Activated naive CD8-positive, alpha-beta T cell (primary cell): Measurements from ENCODE around the gene TRAF1.

Experiments used
- H3K27ac Mint-ChIP-seq: one replicate; pipeline ENCODE4 v1.8.0; 2021; ENCODE audit warnings: mixed read lengths
- H3K27me3 Mint-ChIP-seq: one replicate; pipeline ENCODE4 v1.8.0; 2021; ENCODE audit warnings: mixed read lengths
- H3K36me3 Mint-ChIP-seq: one replicate; pipeline ENCODE4 v1.8.0; 2021; ENCODE audit warnings: mixed read lengths
- H3K4me1 Mint-ChIP-seq: one replicate; pipeline ENCODE4 v1.8.0; 2021; ENCODE audit warnings: low read depth, mixed read lengths
- H3K4me3 Mint-ChIP-seq: one replicate; pipeline ENCODE4 v1.8.0; 2021; ENCODE audit warnings: mild to moderate bottlenecking, mixed read lengths
- H3K9me3 Mint-ChIP-seq: one replicate; pipeline ENCODE4 v1.8.0; 2021; ENCODE audit warnings: low read depth, mixed read lengths

Gene TRAF1

DNA sequence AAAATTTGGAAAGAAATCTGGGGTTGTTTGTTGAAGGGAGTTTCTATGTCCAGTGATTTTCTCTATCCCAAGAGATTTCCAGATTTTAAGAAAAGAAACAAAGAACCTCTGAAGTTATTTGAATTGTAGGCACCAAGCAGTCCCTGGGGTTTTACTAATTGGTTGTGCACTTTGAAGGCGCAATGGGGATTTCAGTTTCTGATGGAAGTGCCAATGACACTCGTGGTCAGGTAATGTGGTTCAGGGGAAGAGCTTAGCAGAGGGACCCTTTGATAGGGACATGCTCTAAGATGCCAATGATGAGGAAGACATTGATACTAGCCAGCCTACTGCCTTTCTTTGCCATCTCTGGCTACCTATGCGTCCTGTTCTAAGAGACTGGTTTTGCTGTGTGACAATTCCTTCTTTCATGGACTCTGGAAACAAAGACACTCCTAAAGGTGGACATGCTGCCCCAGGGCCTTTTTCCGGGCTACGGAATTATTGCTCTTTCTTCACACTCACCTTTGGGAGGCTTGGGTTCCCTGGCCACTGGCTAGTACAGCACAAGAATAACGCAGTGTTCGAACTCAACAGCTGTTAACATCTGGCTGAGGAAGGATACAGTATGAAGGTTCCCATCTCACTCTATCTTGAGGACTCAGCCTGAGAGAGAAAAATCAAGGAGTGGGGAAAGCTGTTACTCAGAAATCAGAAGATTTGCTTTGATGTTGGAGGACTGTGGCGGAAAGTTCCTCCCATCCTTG, 6.9 kb upstream of the TRAF1 start:
- Mint-ChIP-seq H3K27ac (peak overlapping the region; percentile 99), H3K36me3 (peaks cover 2% of the 10 kb centered on the region), H3K27me3 (no peaks in the 10 kb centered on the region), H3K4me1 (peaks cover 80% of the 10 kb centered on the region), H3K4me3 (peak overlapping the region; percentile 75), H3K9me3 (no peaks in the 10 kb centered on the region)

DNA sequence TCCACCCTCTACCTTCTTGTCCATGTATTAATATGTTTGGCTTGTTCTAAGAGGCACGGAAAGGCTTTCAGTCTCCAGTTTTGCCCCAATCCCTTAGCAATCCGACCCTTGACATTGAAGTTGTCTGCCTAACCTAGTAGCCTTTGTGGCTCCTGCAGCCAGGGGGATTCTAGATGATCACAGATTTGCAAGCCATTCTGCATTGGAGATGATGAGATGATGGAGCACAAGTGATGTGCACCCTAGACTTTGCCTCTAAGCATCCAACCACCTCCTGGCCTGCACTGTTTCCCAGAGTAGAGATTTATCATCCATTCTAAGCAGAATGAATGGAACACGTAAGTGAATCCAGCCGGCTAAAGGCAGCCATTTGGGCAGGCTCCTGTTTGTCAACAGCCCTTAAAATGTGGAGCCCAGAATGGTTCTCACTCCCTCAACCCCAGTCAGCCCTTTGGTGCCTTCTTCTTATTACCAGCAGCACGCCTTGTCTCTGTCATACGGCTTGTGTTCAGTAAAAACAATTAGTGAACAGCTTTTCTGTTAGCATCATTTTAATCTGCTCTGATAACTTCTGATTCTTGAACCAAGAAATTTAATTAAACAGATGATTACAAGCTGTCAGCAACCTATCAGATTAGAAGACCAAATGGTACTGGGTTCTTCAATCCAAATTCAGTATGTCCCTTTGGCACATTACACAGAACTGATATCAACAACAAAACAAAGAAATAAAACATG, 5.7 kb upstream of the TRAF1 start:
- peak overlapping the region; percentile 81 for H3K4me3 Mint-ChIP-seq
- no peaks in the 10 kb centered on the region for H3K9me3 Mint-ChIP-seq
- H3K27ac Mint-ChIP-seq, result peak overlapping the region; percentile 99
- peaks cover 88% of the 10 kb centered on the region for H3K4me1 Mint-ChIP-seq
- H3K27me3 Mint-ChIP-seq, result no peaks in the 10 kb centered on the region
- H3K36me3 Mint-ChIP-seq, result peaks cover 2% of the 10 kb centered on the region

DNA sequence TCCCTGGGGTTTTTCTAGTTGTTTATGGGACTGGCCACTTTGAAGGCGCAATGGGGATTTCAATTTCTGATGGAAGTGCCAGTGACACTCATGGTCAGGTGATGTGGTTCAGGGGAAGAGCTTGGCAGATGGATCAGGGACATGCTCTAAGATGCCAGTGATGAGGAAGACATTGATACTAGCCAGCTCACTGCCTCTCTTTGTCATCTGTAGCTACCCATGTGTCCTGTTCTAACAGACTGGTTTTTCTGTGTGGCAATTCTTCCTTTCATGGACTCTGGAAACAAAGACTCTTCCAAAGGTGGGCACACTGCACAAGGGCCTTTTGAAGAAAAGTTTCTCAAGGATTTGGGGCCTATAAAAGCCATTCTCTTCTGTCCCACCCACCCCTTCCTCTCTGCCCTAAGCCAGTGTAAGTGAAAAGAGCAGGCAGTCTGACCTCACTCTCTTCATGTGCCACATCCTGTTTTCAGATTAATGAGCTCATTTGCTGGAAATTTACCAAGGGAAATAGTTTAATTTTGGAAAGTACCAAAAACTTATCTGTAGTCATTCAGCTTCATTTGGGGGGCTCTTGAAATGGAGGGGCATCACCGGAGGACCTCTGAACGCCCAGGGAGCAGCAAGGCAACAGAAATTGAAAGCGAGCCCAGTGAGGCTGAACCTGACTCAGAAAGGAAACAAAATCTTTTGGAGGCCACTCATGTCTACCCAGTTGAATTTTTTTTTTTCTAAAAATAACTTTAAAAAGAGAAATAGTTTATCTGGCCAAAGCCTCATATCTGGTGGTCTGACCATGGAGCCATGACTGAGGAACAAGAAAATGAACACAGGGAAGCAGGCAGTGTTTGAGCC, 4.9 kb upstream of the TRAF1 start:
- H3K4me3 Mint-ChIP-seq, result peak overlapping the region; percentile 81
- H3K36me3 Mint-ChIP-seq, result peaks cover 2% of the 10 kb centered on the region
- H3K9me3 Mint-ChIP-seq, result no peaks in the 10 kb centered on the region
- peak overlapping the region; percentile 99 for H3K27ac Mint-ChIP-seq
- H3K4me1 Mint-ChIP-seq, result peaks cover 88% of the 10 kb centered on the region
- H3K27me3 Mint-ChIP-seq, result no peaks in the 10 kb centered on the region

DNA sequence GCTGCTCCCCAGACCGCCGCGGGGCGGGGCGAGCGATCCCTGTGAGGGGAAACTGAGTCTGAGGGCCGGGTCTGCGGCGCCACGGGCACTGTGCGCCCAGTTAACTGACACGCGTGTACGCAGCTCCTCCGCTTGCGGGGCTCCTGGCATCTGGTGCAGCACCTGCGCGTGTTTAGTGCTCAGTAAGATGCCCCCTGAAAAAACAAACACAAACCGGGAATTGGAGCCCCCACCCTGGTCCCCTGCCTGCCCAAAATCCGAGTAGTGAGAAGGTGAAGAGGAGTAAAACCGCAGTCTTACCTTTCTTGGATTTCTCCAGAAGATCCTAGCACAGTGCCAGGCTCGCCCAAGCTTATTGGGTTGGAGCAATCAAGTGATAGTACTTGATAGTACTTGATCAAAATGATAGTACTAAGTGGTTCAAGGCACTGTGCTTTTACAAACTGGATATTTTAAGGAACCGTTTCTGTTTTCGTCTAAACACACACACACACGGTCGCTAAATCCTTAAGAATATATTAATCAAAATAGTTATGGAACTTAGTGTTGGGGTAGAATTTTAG, 2.7 kb upstream of the TRAF1 start:
- Mint-ChIP-seq H3K27me3 (no peaks in the 10 kb centered on the region), H3K4me1 (peaks cover 72% of the 10 kb centered on the region), H3K36me3 (peaks cover 8% of the 10 kb centered on the region), H3K4me3 (peak overlapping the region; percentile 84), H3K27ac (peak overlapping the region; percentile 99), H3K9me3 (no peaks in the 10 kb centered on the region)

DNA sequence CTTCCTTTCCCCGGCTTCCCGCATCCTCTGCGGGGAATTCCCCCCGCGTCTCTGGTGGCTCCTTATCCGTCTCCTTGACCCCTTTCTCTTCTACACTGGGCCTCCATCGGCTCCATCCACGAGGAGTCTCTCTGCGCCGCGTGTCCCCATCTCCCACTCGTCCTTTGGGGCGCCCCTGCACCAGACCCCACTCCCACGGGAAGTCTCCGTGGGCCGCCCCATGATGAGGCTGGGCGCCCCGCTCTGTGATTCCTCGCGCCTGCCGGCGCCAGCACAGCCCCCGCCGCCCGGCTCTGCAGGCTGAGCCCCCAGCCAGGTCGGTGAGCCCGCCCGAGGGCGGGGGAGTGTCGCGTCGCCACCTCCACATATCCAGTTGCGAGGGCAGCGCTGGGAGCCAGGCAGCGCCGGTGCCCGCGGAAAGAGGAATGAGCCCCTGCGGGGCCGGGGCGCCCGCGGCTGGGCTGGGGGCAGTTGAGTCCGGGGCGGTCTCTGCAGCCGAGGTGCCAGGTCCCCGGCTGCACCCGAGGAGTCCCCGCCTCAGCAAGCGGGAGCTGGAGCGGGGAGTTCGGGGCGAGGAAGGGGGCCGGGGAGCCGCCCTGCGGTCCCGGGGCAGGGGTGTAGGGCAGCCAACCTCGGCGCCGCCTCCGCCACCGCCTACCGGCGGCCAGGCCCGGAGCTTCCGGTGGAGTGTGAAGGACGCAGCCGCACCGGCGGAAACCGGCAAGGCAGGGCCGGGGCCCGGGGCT, 2.1 kb upstream of the TRAF1 start:
- Mint-ChIP-seq H3K36me3 (peaks cover 14% of the 10 kb centered on the region), H3K9me3 (no peaks in the 10 kb centered on the region), H3K27me3 (no peaks in the 10 kb centered on the region), H3K4me3 (peak overlapping the region; percentile 94), H3K27ac (peak overlapping the region; percentile 98), H3K4me1 (peaks cover 71% of the 10 kb centered on the region)

DNA sequence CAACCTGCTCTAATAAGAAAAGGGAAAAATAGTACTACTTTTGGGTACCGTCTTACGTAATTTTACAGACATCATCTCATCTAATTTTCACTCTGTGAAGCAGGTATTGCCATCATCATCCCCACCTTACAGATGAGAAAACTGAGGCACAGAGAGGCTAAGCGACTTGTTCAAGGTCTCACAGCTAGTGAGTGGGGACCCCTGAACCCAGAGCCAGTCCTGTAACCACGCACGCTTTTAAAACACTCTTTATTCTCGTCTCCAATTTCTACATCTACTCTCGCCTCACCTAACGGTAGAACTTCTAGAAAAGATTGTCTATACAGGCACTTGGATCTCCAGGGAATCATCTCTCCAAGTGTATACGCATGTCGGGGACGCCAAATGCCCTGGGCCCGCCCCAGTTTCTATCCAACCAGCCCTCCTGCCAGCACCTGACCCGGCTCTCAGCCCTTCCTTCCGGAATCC, 1.5 kb upstream of the TRAF1 start:
- Mint-ChIP-seq H3K4me3 (peak overlapping the region; percentile 94), H3K4me1 (peaks cover 66% of the 10 kb centered on the region), H3K36me3 (peaks cover 15% of the 10 kb centered on the region), H3K9me3 (no peaks in the 10 kb centered on the region), H3K27me3 (no peaks in the 10 kb centered on the region), H3K27ac (peak overlapping the region; percentile 98)

DNA sequence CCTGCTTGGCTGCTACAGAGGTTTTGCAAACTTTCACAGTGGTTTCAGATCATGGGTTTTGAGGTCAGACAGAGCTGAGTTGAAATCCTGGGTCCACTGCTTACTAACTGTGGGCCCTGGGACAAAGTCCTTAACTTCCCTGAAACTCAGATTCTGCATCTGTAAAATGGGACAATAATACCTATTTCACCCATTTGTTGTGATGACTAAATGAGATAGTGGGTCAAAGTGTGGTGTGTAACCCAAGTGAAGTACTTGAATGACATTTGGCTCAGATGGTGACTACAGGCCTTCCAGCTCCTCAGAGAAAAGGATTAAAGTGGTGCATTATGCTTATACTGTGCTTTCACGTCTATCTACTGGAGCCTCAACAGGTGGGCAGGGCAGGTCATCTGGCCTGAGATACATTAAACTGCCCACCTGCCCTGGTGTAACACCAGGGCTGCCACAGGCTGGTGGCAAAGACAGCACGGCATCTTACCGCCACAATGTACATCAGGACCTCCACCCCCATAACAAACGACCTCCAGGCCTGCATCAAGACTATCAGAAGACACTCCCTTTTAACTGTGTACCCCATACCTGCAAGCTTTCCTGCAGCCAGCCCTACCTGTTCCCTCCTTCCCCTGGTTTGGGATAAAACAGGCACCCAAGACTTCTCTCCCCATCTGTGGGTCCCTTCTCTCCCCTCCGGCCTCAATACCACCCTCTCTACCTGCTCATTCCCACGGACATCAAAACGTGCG, 846 bp upstream of the TRAF1 start:
- Mint-ChIP-seq H3K27me3 (no peaks in the 10 kb centered on the region), H3K4me1 (peaks cover 64% of the 10 kb centered on the region), H3K9me3 (no peaks in the 10 kb centered on the region), H3K27ac (peak overlapping the region; percentile 98), H3K36me3 (peaks cover 19% of the 10 kb centered on the region), H3K4me3 (peak overlapping the region; percentile 94)

DNA sequence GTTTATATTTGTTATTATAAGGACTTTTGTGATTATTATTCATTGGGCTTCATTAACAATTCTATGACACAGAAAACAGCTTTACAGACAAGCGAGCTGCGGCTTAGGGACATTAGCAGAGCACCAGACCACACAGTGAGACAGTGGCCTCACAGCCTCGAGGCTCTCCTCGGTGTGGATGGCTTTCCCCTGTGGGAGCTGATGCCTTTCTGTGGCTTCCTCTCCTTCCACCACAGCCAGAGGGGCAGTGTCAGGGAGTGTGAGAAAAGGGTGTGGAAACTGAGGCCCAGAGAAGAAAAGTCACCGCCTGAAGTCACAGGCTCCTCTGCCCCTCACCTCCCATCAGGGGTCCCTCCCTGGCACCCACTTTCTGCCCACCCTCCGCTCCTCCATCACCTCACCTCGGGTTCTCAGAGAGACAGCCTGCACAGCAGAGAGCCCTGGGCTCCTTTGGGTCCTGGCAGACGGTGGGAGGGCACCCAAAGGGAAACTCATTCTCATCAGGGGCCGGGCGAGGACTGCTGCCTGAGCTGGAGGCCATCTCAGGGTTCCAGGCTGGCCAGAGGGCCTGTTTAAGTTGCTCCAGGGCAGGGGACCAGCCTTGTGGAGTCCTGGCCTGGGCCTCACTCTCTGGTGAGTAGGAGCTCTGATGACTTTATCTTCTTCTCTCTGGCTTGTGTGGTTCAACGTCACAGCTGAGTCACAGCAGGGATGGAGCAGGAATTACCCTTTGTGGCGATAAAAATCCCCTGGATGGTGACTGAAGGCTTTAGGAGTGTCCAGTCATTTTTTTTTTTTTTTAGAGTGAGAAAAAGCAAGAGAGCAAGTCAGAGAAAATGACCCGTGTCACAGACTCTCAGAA, 830 bp downstream of the TRAF1 start:
- H3K9me3 Mint-ChIP-seq, result no peaks in the 10 kb centered on the region
- peak overlapping the region; percentile 98 for H3K27ac Mint-ChIP-seq
- peaks cover 64% of the 10 kb centered on the region for H3K4me1 Mint-ChIP-seq
- H3K27me3 Mint-ChIP-seq, result no peaks in the 10 kb centered on the region
- peak overlapping the region; percentile 94 for H3K4me3 Mint-ChIP-seq
- peaks cover 32% of the 10 kb centered on the region for H3K36me3 Mint-ChIP-seq

DNA sequence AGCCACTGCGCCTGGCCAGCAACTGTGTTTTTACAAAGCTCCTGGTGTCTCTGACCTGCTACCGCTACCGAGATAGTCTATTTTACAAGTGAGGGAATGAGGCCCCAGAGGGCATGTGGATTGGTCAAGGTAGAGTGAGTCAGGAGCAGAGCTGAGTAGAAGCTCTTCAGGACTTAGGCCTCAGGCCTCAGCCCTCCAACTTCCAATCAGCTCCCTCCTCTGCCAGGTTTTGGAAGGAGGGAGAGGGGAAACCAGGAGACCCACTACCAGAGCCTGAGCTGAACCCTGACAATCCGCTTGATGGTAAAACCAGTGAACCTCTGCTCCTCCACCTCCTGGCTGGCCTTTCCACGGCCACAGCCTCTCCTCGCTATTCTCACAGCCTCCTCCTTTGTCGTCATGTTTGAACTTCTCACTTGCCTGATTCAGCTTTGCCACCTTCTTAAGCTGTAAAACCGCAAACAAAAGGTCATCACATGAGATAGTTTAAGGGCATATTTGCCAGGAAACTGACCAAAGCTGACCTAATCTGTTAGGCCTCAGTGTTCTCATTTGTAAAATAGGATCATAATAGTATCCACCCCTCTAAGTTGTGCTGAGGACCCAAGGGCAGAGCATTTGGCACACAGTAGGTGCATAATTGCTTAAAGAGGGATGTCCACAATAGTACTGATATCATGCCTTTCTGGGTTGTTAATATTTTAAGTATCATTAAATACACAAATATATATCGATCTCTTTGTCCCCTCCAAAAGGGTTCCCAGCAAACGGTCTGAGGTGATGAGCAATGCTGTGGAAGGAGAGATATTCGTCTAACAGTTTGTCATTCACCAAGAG, 1.7 kb downstream of the TRAF1 start:
- no peaks in the 10 kb centered on the region for H3K9me3 Mint-ChIP-seq

DNA sequence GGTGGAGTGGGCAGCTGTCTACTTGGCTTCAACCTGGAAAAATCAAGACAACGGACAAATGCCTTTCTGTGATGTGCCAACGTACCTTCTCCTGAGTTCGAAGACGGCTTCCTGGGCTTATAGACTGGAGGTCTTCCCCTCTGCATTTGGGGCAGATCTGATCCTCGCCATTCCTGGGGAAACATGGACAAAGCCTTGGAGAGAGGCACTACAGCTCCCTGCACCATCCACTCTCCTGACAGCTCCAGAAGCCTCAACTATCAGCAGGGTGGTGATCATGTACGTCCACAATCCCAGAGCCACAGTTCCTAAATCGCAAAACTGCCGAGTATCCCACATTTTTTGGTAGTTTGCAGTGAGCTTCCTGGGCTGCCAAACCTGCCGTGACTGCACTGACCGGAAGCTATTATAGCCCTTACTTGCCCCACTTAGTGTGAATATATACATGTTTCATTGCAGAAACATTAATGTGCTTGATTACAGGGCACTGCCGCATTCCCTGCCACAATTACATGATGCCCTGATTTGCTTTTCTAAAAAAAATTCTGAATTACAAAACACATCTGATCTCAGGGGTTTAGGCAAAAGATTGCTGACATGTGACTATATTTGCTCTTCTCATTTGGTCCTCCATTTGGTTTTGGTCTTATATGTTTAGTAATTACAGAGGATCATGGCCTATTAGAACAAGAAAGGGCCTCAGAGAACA, 2.8 kb downstream of the TRAF1 start:
- H3K4me3 Mint-ChIP-seq, result peak overlapping the region; percentile 94
- H3K27ac Mint-ChIP-seq, result peak overlapping the region; percentile 98
- H3K36me3 Mint-ChIP-seq, result peaks cover 47% of the 10 kb centered on the region
- H3K4me1 Mint-ChIP-seq, result peaks cover 66% of the 10 kb centered on the region
- H3K27me3 Mint-ChIP-seq, result no peaks in the 10 kb centered on the region
- H3K9me3 Mint-ChIP-seq, result no peaks in the 10 kb centered on the region

More for the DNA sequence above, 1.7 kb downstream of the TRAF1 start:
- H3K4me3 Mint-ChIP-seq, result peak overlapping the region; percentile 94
- H3K27ac Mint-ChIP-seq, result peak overlapping the region; percentile 98
- peaks cover 66% of the 10 kb centered on the region for H3K4me1 Mint-ChIP-seq
- H3K36me3 Mint-ChIP-seq, result peaks cover 40% of the 10 kb centered on the region
- no peaks in the 10 kb centered on the region for H3K27me3 Mint-ChIP-seq

DNA sequence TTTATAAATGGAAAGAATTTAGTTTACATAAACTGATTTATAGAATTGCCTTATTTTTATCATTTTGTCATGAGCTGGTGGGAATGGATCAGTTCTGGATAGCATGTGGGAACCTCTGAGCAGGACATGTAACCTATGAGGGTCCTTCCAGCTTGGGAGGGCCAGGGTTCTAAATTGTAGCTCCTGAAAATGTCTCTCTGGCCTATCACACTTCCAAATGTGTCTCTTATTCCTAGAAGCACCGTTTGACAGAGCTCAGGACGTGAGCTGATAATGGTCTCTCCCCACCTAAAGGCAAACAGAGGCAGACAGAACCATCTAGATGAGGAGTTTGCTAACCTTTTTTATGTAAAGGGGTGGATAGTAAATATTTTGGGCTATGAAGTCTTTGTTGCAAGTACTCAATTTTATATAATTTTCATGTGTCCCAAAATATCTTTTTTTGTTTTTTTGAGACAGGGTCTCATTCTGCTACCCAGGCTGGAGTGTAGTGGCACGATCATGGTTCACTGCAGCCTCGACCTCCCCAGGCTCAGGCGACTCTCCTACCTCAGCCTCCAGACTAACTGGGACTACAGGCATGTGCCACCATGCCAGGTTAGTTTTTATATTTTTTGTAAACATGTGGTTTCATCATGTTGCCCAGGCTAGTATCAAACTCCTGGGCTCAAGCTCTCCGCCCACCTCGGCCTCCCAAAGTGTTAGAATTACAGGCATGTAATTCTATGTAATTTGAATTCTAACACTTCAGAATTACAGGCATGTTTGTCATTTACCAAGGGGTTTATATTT, 4.0 kb downstream of the TRAF1 start:
- H3K27me3 Mint-ChIP-seq, result no peaks in the 10 kb centered on the region
- peaks cover 51% of the 10 kb centered on the region for H3K36me3 Mint-ChIP-seq
- peak overlapping the region; percentile 98 for H3K27ac Mint-ChIP-seq
- H3K4me1 Mint-ChIP-seq, result peaks cover 68% of the 10 kb centered on the region
- no peaks in the 10 kb centered on the region for H3K9me3 Mint-ChIP-seq
- peak overlapping the region; percentile 94 for H3K4me3 Mint-ChIP-seq
